ENCODE data around the gene HGS. TPM values are rescaled to one million over a fixed set of nuclear protein-coding genes. Genes with fewer than 3 reads are reported as not detected.

The HGS gene
- total and polyA plus RNA-seq, 2 of the 8 experiments (the other 6 are each of a cell fraction or from before 2014, with no cell fraction given) = 80.8 to 99.7 TPM

DNA sequence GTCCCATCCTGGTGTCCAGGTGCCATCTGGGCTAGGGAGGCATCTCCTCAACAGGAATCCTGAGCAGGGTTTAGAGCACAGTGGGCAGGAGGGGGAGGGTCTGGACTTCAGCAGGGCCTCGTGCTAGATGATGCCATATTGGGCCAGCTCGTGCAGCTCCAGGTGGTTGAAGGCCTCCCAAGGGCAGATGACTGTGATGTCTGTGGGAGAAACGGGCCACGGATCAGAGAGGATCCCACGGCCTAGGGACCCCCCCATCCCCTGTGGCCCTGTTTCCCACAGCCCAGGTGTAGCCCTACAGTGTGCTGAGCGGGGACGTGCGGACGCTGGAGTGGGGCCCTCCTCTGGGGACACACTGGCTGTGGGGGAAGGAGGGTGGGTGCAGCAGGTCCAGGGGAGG is 32.9 kb upstream of the HGS start (continued):
- TF ChIP-seq CHD7 (IDR thresholded peaks at IDR 0.05; ENCODE audit: insufficient replicate concordance, low read length) (no peak), JUN (IDR thresholded peaks at IDR 0.05; ENCODE audit: low read depth, low read length) (no peak), RBBP5 (IDR thresholded peaks at IDR 0.05; ENCODE audit: borderline replicate concordance, low read depth, low read length) (no peak)

Measured in H1 (cell line).